Measurements from ENCODE around the gene PIGR. TPM values are rescaled to one million over a fixed set of nuclear protein-coding genes. Genes with fewer than 3 reads are reported as not detected.

Gene PIGR
- total RNA-seq, 1 experiment from 2014 or later = 2.6 TPM

DNA sequence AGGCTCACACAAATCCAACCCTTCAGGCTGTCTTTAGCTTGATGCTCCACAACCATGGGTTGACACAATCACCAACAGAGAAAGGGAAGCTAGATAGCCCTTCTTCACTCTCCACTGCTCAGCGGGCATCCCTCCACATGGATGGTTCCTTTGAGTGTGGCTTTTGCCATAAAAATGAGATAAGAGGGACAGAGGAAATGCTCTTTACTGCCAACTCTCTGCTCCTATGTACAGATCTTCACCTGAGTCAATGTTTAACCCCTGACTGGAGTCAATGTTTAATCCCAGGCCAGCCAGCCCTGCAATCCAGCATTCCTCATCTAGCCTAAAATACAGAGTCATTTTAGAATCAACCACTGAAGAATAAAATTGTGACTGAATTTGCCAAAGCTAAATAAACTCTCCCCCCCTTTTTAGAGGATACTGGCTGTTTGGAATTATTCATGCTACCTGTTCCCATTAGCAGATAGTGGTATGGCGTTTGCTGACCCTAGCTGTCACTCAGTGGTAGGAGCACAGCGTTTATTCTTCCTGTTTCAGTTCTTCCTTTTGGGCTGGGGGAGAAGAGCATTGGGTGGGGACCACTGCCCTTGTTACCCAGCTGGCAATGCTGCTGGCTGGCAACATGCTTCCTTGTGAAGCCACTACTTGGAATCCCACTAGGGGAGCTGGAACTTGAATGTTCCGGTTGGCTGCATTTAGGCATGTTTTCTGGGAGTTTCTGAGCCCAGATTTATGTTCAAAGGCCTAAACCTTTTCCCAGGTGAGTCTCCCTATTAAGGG lies 5.2 kb upstream of the PIGR start:
- intact Hi-C loops (cut with micrococcal nuclease) = no loop called here
- RAD21 ChIA-PET (ENCODE audit: low non-redundant PET in 1 of 2, low total read pairs in 2 of 2, uncharacterized antibody in 2 of 2, unreplicated experiment in 2 of 2) = no interaction called here
- Histone ChIP-seq H3K27me3 (ENCODE audit: insufficient read depth, low read length) (no peaks in the 10 kb centered on the region), H3K36me3 (ENCODE audit: control insufficient read depth in 1 of 2, insufficient read depth in 2 of 2, low read length in 2 of 2) (no peaks in the 10 kb centered on the region), H3K4me2 (ENCODE audit: low read length) (no peak overlapping the region), H4K20me1 (ENCODE audit: insufficient read depth) (no peaks in the 10 kb centered on the region), H2AFZ (ENCODE audit: low read depth, low read length, poor library complexity, severe bottlenecking) (no peak overlapping the region), H3K9me3 (ENCODE audit: control insufficient read depth in 1 of 2, insufficient read depth in 1 of 2, low read depth in 1 of 2, low read length in 2 of 2) (no peaks in the 10 kb centered on the region), H3K4me1 (ENCODE audit: control insufficient read depth in 1 of 2, insufficient read depth in 2 of 2, low read length in 2 of 2) (no peaks in the 10 kb centered on the region), H3K9me2 (ENCODE audit: insufficient read depth) (no peaks in the 10 kb centered on the region), H3K4me3 (replicated peaks in 1 of 2; ENCODE audit: low read depth in 1 of 2, low read length in 2 of 2) (no peak overlapping the region), H3K9ac (ENCODE audit: low read length) (no peak overlapping the region), H3K27ac (ENCODE audit: low read depth, low read length) (no peak overlapping the region), H3K79me2 (ENCODE audit: insufficient read depth, low read length) (no peaks in the 10 kb centered on the region)
- ATAC-seq (no peak), DNase-seq (ENCODE audit: low read depth, low spot score) (no peak)
- CTCF ChIA-PET = interaction anchor here (1.2 kb wide), 1 partner anchor 19 kb away, joined by 4 read pairs; no protein-coding TSS in a partner anchor
- BruUV-seq (replicated peaks) = no TSS peak
- TF ChIP-seq ELF1 (IDR thresholded peaks at IDR 0.05; ENCODE audit: borderline replicate concordance, low read depth) (no peak), CEBPB (IDR thresholded peaks at IDR 0.05; ENCODE audit: low read depth) (no peak), SRF (IDR thresholded peaks at IDR 0.05; ENCODE audit: low read depth) (no peak), RAD21 (IDR thresholded peaks at IDR 0.05; ENCODE audit: low read depth) (no peak), POLR2A (IDR thresholded peaks at IDR 0.05; ENCODE audit: borderline replicate concordance, extremely low read depth, insufficient read depth, insufficient read length) (no peak)
- POLR2A ChIA-PET = no interaction called here

DNA sequence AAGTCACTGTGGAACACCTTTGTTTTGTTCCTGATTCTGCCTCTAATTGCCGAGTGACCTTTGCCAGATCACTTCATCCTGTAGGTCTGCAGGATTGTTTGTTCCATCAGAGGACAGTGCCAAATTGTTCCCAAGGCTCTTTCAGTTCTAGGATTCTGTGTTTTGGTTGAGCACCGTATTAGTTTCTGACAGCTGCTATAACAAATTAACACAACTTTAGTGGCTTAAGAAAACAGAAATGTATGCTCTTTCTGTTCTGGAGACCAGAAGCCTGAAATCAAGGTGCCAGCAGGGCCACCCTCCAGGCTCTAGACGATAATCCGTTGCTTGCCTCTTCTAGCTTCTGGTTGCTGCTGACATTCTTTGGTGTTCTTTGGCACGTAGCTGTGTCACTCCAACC lies 3.4 kb upstream of the PIGR start:
- Histone ChIP-seq H3K4me1 (ENCODE audit: control insufficient read depth in 1 of 2, insufficient read depth in 2 of 2, low read length in 2 of 2) (no peaks in the 10 kb centered on the region), H3K4me2 (ENCODE audit: low read length) (no peak overlapping the region), H3K27ac (ENCODE audit: low read depth, low read length) (no peak overlapping the region), H3K9ac (ENCODE audit: low read length) (no peak overlapping the region), H3K9me3 (ENCODE audit: control insufficient read depth in 1 of 2, insufficient read depth in 1 of 2, low read depth in 1 of 2, low read length in 2 of 2) (no peaks in the 10 kb centered on the region), H2AFZ (ENCODE audit: low read depth, low read length, poor library complexity, severe bottlenecking) (no peak overlapping the region), H3K27me3 (ENCODE audit: insufficient read depth, low read length) (peaks cover 5% of the 10 kb centered on the region; the same call in 1 of the 2 replicates), H3K36me3 (ENCODE audit: control insufficient read depth in 1 of 2, insufficient read depth in 2 of 2, low read length in 2 of 2) (no peaks in the 10 kb centered on the region), H3K79me2 (ENCODE audit: insufficient read depth, low read length) (no peaks in the 10 kb centered on the region), H3K9me2 (ENCODE audit: insufficient read depth) (no peaks in the 10 kb centered on the region), H3K4me3 (replicated peaks in 1 of 2; ENCODE audit: low read depth in 1 of 2, low read length in 2 of 2) (no peak overlapping the region), H4K20me1 (ENCODE audit: insufficient read depth) (no peaks in the 10 kb centered on the region)
- no peak for DNase-seq (ENCODE audit: low read depth, low spot score)
- no peak for ATAC-seq
- ChIA-PET RAD21 (ENCODE audit: low non-redundant PET in 1 of 2, low total read pairs in 2 of 2, uncharacterized antibody in 2 of 2, unreplicated experiment in 2 of 2) (no interaction called here), POLR2A (no interaction called here), CTCF (no interaction called here)
- no TSS peak for BruUV-seq (replicated peaks)
- no peak for TF ChIP-seq ZFX (IDR thresholded peaks at IDR 0.05)
- TF ChIP-seq, protein P1, sequence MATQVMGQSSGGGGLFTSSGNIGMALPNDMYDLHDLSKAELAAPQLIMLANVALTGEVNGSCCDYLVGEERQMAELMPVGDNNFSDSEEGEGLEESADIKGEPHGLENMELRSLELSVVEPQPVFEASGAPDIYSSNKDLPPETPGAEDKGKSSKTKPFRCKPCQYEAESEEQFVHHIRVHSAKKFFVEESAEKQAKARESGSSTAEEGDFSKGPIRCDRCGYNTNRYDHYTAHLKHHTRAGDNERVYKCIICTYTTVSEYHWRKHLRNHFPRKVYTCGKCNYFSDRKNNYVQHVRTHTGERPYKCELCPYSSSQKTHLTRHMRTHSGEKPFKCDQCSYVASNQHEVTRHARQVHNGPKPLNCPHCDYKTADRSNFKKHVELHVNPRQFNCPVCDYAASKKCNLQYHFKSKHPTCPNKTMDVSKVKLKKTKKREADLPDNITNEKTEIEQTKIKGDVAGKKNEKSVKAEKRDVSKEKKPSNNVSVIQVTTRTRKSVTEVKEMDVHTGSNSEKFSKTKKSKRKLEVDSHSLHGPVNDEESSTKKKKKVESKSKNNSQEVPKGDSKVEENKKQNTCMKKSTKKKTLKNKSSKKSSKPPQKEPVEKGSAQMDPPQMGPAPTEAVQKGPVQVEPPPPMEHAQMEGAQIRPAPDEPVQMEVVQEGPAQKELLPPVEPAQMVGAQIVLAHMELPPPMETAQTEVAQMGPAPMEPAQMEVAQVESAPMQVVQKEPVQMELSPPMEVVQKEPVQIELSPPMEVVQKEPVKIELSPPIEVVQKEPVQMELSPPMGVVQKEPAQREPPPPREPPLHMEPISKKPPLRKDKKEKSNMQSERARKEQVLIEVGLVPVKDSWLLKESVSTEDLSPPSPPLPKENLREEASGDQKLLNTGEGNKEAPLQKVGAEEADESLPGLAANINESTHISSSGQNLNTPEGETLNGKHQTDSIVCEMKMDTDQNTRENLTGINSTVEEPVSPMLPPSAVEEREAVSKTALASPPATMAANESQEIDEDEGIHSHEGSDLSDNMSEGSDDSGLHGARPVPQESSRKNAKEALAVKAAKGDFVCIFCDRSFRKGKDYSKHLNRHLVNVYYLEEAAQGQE (IDR thresholded peaks at IDR 0.05; ENCODE audit: low read depth) = no peak
- intact Hi-C loops (cut with micrococcal nuclease) = no loop called here

All from HCT116 (cell line).